ENCODE measurements around the gene TMBIM4.

GRCh38 chr12:66160704-66161103 lies 9.1 kb downstream of the TMBIM4 start:
- TF ChIP-seq, protein P1, sequence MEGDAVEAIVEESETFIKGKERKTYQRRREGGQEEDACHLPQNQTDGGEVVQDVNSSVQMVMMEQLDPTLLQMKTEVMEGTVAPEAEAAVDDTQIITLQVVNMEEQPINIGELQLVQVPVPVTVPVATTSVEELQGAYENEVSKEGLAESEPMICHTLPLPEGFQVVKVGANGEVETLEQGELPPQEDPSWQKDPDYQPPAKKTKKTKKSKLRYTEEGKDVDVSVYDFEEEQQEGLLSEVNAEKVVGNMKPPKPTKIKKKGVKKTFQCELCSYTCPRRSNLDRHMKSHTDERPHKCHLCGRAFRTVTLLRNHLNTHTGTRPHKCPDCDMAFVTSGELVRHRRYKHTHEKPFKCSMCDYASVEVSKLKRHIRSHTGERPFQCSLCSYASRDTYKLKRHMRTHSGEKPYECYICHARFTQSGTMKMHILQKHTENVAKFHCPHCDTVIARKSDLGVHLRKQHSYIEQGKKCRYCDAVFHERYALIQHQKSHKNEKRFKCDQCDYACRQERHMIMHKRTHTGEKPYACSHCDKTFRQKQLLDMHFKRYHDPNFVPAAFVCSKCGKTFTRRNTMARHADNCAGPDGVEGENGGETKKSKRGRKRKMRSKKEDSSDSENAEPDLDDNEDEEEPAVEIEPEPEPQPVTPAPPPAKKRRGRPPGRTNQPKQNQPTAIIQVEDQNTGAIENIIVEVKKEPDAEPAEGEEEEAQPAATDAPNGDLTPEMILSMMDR (conservative IDR thresholded peaks at IDR 0.05; ENCODE audit: low read length), result no peak
- no peak for TF ChIP-seq EZH2phosphoT487 (IDR thresholded peaks at IDR 0.05; ENCODE audit: borderline replicate concordance, low read depth, low read length)
